Endothelial cell of umbilical vein (primary cell): Measurements from ENCODE around the gene CCDC180. TPM values are rescaled to one million over a fixed set of nuclear protein-coding genes. Genes with fewer than 3 reads are reported as not detected.

ENCODE experiments used
- BruUV-seq: library from RNA; stranded (reverse); fragments of 400-500 nt; replicated peaks from 2 replicates; lab custom pipeline; 2021; lab: Mats Ljungman, UMichigan
- CTCF ChIA-PET: fragments of 300-600, 350-600 bp; sonication (Branson Sonifier 250); formaldehyde crosslinking; loops from one replicate; lab custom pipeline; 2021; ENCODE audit warnings: antibody characterized with exemption, inconsistent platforms; lab: Charles Lee
- POLR2A ChIA-PET: fragments of 300-600, 350-600 bp; sonication (Branson Sonifier 250); formaldehyde crosslinking; loops from one replicate; lab custom pipeline; 2021; ENCODE audit warnings: antibody characterized with exemption, inconsistent platforms; lab: Charles Lee
- DNase-seq: peaks from one replicate; pipeline ENCODE4 v3.0.0-alpha.2; 2011; ENCODE audit warnings: low read depth, low spot score
- FAIRE-seq: peaks from 2 replicates; lab custom pipeline; 2011; peaks lifted over from hg19 to GRCh38; lab: Jason Lieb, UNC
- H2AFZ ChIP-seq: 2 replicates; pipeline ENCODE4 v1.6.0; 2012; ENCODE audit warnings: low read depth, low read length, control low read depth, inconsistent platforms
- H3K27ac ChIP-seq: 2 replicates; pipeline ENCODE4 v1.5.1; 2011; ENCODE audit warnings: low read depth, mild to moderate bottlenecking, control low read depth, low read length, moderate library complexity; ENCODE audit not compliant: insufficient read depth
- H3K27me3 ChIP-seq, 2 experiments: 2 replicates each; pipeline versions ENCODE4 v1.6.0 to v1.6.1; 2011; ENCODE audit warnings: low read length in 2 of 2, mixed read lengths in 1 of 2; ENCODE audit not compliant: control insufficient read depth in 2 of 2, insufficient read depth in 2 of 2
- H3K36me3 ChIP-seq, 2 experiments: 2 replicates in 1 of 2; 3 replicates in 1 of 2; pipeline ENCODE4 v1.5.1; 2011; ENCODE audit warnings: low read length in 2 of 2, mild to moderate bottlenecking in 1 of 2, moderate library complexity in 1 of 2; ENCODE audit not compliant: control insufficient read depth in 2 of 2, insufficient read depth in 2 of 2; ENCODE audit errors: extremely low read depth in 1 of 2
- H3K4me1 ChIP-seq: 3 replicates; pipeline ENCODE4 v1.5.1; 2011; ENCODE audit warnings: mild to moderate bottlenecking, low read length; ENCODE audit not compliant: control insufficient read depth, insufficient read depth; ENCODE audit errors: extremely low read depth
- H3K4me2 ChIP-seq: 2 replicates; pipeline ENCODE4 v1.6.1; 2011; ENCODE audit warnings: low read length, control low read depth, mixed read lengths; ENCODE audit not compliant: insufficient read depth
- H3K4me3 ChIP-seq, 3 experiments: fragments of 200-600 bp in 1 of 3; sonication (generic), shearing (Covaris generic) in 1 of 3; replicated peaks in 1 of 3; 2 replicates each; pipeline ENCODE4 v1.5.1; 2011 to 2016; ENCODE audit warnings: control low read depth in 3 of 3, low read length in 3 of 3, mild to moderate bottlenecking in 2 of 3, inconsistent platforms in 1 of 3, low read depth in 1 of 3, moderate library complexity in 1 of 3; ENCODE audit not compliant: insufficient read depth in 1 of 3
- H3K79me2 ChIP-seq: 2 replicates; pipeline ENCODE4 v1.6.0; 2012; ENCODE audit warnings: low read length, inconsistent platforms; ENCODE audit not compliant: control insufficient read depth, insufficient read depth
- H3K9ac ChIP-seq: replicated peaks from 2 replicates; pipeline ENCODE3; 2011; ENCODE audit warnings: low read length, control low read depth; ENCODE audit not compliant: insufficient read depth; ENCODE audit errors: extremely low read depth
- H3K9me1 ChIP-seq: replicated peaks from 3 replicates; pipeline ENCODE4 v1.6.0; 2011; ENCODE audit warnings: mild to moderate bottlenecking, low read length; ENCODE audit not compliant: control insufficient read depth, insufficient read depth; ENCODE audit errors: extremely low read depth
- H3K9me3 ChIP-seq: replicated peaks from 2 replicates; pipeline ENCODE4 v1.5.1; 2012; ENCODE audit warnings: low read length, inconsistent platforms; ENCODE audit not compliant: control insufficient read depth, insufficient read depth
- H4K20me1 ChIP-seq: replicated peaks from 2 replicates; pipeline ENCODE3; 2011; ENCODE audit warnings: mild to moderate bottlenecking, low read length; ENCODE audit not compliant: control insufficient read depth, insufficient read depth; ENCODE audit errors: extremely low read depth
- CTCF ChIP-seq, 2 donors: IDR thresholded peaks; 1 replicate in 1 of 2; 2 replicates in 1 of 2; pipeline ENCODE4 v1.5.1; 2011; ENCODE audit warnings: low read length in 2 of 2, mild to moderate bottlenecking in 2 of 2, moderate library complexity in 2 of 2, control low read depth in 1 of 2, inconsistent platforms in 1 of 2, low read depth in 1 of 2; ENCODE audit not compliant: insufficient read depth in 1 of 2; ENCODE audit errors: extremely low read depth in 1 of 2
- MAX ChIP-seq: IDR thresholded peaks from 2 replicates; pipeline ENCODE4 v1.6.1; 2011; ENCODE audit not compliant: insufficient read depth, insufficient read length
- MYC ChIP-seq: IDR thresholded peaks from one replicate; pipeline ENCODE4 v1.6.1; 2011; ENCODE audit warnings: mild to moderate bottlenecking, low read depth, low read length
- POLR2AphosphoS5 ChIP-seq: IDR thresholded peaks from 2 replicates; pipeline ENCODE4 v1.6.1; 2012; ENCODE audit warnings: low read depth, mild to moderate bottlenecking, control low read depth, low read length, moderate library complexity; ENCODE audit not compliant: insufficient read depth
- dilution Hi-C: fragments of 300-500 bp; cut with MboI; formaldehyde crosslinking; loops from one replicate; pipeline ENCODE4 v1.15.0; 2019; ENCODE audit warnings: low sequenced_read_pairs; ENCODE audit not compliant: extremely low pct_ligation_motif_present
- intact Hi-C: fragments of 100-400 bp; cut with micrococcal nuclease; formaldehyde crosslinking; loops from one replicate; pipeline ENCODE4 v1.10.0; 2022
- polyA plus RNA-seq, 4 experiments: library from polyadenylated mRNA; depleted of rRNA in 3 of 4; stranded (reverse) in 3 of 4; unstranded in 1 of 4; fragments of >200 nt; gene quantifications; 2 replicates each; pipeline versions ENCODE4 v1.2.1 to v1.2.3, GENCODE V29; 2011 to 2012; ENCODE audit warnings: missing spikeins in 1 of 4
- total RNA-seq: library from RNA; stranded (reverse); gene quantifications from 2 replicates; pipeline ENCODE4 v1.2.3, GENCODE V29; 2021

The CCDC180 gene
- total and polyA plus RNA-seq, 2 donors (not counting 3 experiments of a cell fraction or from before 2014, with no cell fraction given): 0.30 to 2.5 TPM

- POLR2A ChIA-PET: no interaction called here
- H3K4me1 ChIP-seq: no peaks in the 10 kb centered on the region
- H3K4me2 ChIP-seq: no peak overlapping the region
- H3K9me3 ChIP-seq: no peaks in the 10 kb centered on the region
- H3K79me2 ChIP-seq: no peaks in the 10 kb centered on the region
- H3K36me3 ChIP-seq: no peaks in the 10 kb centered on the region
- H3K4me3 ChIP-seq: no peak overlapping the region
- no peak overlapping the region for H3K9ac ChIP-seq
- CTCF ChIA-PET: no interaction called here
- dilution Hi-C loops: no loop called here
- H3K27ac ChIP-seq: no peak overlapping the region
- no peak overlapping the region for H2AFZ ChIP-seq
- H4K20me1 ChIP-seq: no peaks in the 10 kb centered on the region
- FAIRE-seq (no peak), DNase-seq (no peak)
- H3K27me3 ChIP-seq: no peaks in the 10 kb centered on the region
- no TSS peak for BruUV-seq
- no peaks in the 10 kb centered on the region for H3K9me1 ChIP-seq
- TF ChIP-seq MAX: no peak
- TF ChIP-seq MYC: no peak
- no peak for TF ChIP-seq POLR2AphosphoS5
- intact Hi-C loops: no loop called here
Measured at GRCh38 chr9:97319395-97319794, 11.9 kb downstream of the CCDC180 start.

GRCh38 chr9:97320080-97320642, 12.7 kb downstream of the CCDC180 start:
- dilution Hi-C loops: no loop called here
- H3K9me3 ChIP-seq: no peaks in the 10 kb centered on the region
- H3K79me2 ChIP-seq: no peaks in the 10 kb centered on the region
- no peak overlapping the region for H3K4me2 ChIP-seq
- no peaks in the 10 kb centered on the region for H4K20me1 ChIP-seq
- POLR2A ChIA-PET: no interaction called here
- H3K4me1 ChIP-seq: no peaks in the 10 kb centered on the region
- no TSS peak for BruUV-seq
- no peaks in the 10 kb centered on the region for H3K9me1 ChIP-seq
- no peak for DNase-seq
- H3K4me3 ChIP-seq: no peak overlapping the region
- FAIRE-seq: no peak
- CTCF ChIA-PET: no interaction called here
- H3K27ac ChIP-seq: no peak overlapping the region
- no peaks in the 10 kb centered on the region for H3K36me3 ChIP-seq
- TF ChIP-seq CTCF (IDR thresholded peaks at IDR 0.05; ENCODE audit: extremely low read depth in 1 of 2, insufficient read depth in 1 of 2, low read depth in 1 of 2, low read length in 2 of 2) (no peak), POLR2AphosphoS5 (no peak)
- H2AFZ ChIP-seq: no peak overlapping the region
- no peaks in the 10 kb centered on the region for H3K27me3 ChIP-seq
- H3K9ac ChIP-seq: no peak overlapping the region
- intact Hi-C loops: no loop called here
